SK-MEL-5 (cell line): ENCODE measurements around the gene DAB2. TPM values are rescaled to one million over a fixed set of nuclear protein-coding genes. Genes with fewer than 3 reads are reported as not detected.

ENCODE experiments used
- DNase-seq: peaks from one replicate; pipeline ENCODE4 v3.0.0-alpha.2; 2016; ENCODE audit warnings: low read depth, low spot score
- in situ Hi-C: cut with HindIII; loops from 2 replicates; pipeline ENCODE4 v1.10.0; 2016; ENCODE audit warnings: low sequenced_read_pairs, high pct_unique_total_duplicates, low pct_unique_long_range_greater_than_20kb
- total RNA-seq: library from RNA; depleted of rRNA; stranded (reverse); fragments of >200 nt; shearing (Covaris generic); gene quantifications from 2 replicates; pipeline ENCODE4 v1.2.3, GENCODE V29; 2014

The DAB2 gene
- total RNA-seq, 1 experiment from 2014 or later, result 221 TPM

- DNase-seq, result peak; percentile 56
- in situ Hi-C loops, result no loop called here
Observed at GRCh38 chr5:39428640-39429039, 3.9 kb upstream of the DAB2 start.

- DNase-seq, result no peak
- in situ Hi-C loops, result no loop called here
Observed at GRCh38 chr5:39427633-39428032, 2.9 kb upstream of the DAB2 start.

- in situ Hi-C loops, result no loop called here
- DNase-seq, result peak; percentile 57
Observed at GRCh38 chr5:39427229-39427628, 2.4 kb upstream of the DAB2 start.

GRCh38 chr5:39426746-39427105 lies 1.9 kb upstream of the DAB2 start:
- DNase-seq, result no peak
- in situ Hi-C loops, result no loop called here

GRCh38 chr5:39426051-39426745 lies 1.4 kb upstream of the DAB2 start:
- DNase-seq, result no peak
- in situ Hi-C loops, result no loop called here

- peak; percentile 68 for DNase-seq
- in situ Hi-C loops, result no loop called here
Observed at GRCh38 chr5:39423331-39423751, 1.4 kb downstream of the DAB2 start.

- in situ Hi-C loops, result no loop called here
- DNase-seq, result no peak
Observed at GRCh38 chr5:39422728-39423285, 2.0 kb downstream of the DAB2 start.

- no peak for DNase-seq
- in situ Hi-C loops, result no loop called here
Observed at GRCh38 chr5:39422036-39422606, 2.7 kb downstream of the DAB2 start.

- DNase-seq, result peak; percentile 52
- in situ Hi-C loops, result no loop called here
Observed at GRCh38 chr5:39420482-39421145, 4.2 kb downstream of the DAB2 start.

- in situ Hi-C loops, result no loop called here
- DNase-seq, result no peak
Observed at GRCh38 chr5:39419796-39420195, 5.0 kb downstream of the DAB2 start.

GRCh38 chr5:39417979-39418378 lies 6.8 kb downstream of the DAB2 start:
- in situ Hi-C loops, result no loop called here
- DNase-seq, result no peak

- no peak for DNase-seq
- in situ Hi-C loops, result no loop called here
Observed at GRCh38 chr5:39415201-39415600, 9.6 kb downstream of the DAB2 start.

- in situ Hi-C loops, result no loop called here
- DNase-seq, result no peak
Observed at GRCh38 chr5:39414426-39414825, 10.4 kb downstream of the DAB2 start.

- DNase-seq, result no peak
- in situ Hi-C loops, result no loop called here
Observed at GRCh38 chr5:39413771-39414170, 11.0 kb downstream of the DAB2 start.

GRCh38 chr5:39412721-39413394 lies 11.9 kb downstream of the DAB2 start:
- in situ Hi-C loops, result no loop called here

GRCh38 chr5:39411985-39412384 lies 12.8 kb downstream of the DAB2 start:
- peak; percentile 90 for DNase-seq
- in situ Hi-C loops, result no loop called here

More at GRCh38 chr5:39412721-39413394, 11.9 kb downstream of the DAB2 start:
- no peak for DNase-seq

GRCh38 chr5:39411061-39411460 lies 13.7 kb downstream of the DAB2 start:
- peak; percentile 59 for DNase-seq
- in situ Hi-C loops, result no loop called here

- in situ Hi-C loops, result no loop called here
- no peak for DNase-seq
Observed at GRCh38 chr5:39409033-39409432, 15.7 kb downstream of the DAB2 start.
